ENCODE data around the gene DDAH2. TPM values are rescaled to one million over a fixed set of nuclear protein-coding genes. Genes with fewer than 3 reads are reported as not detected.
A peak's percentile ranks its signal among the peaks of the same experiment; 100 is the strongest.

DDAH2 gene
- total and polyA plus RNA-seq, 10 of the 15 experiments (the other 5 are each of a cell fraction or from before 2014, with no cell fraction given), result 0.35 to 9.9 (median 6.2) TPM

GRCh38 chr6:31737315-31737990, 8.4 kb upstream of the DDAH2 start:
- Histone ChIP-seq H2AFZ (ENCODE audit: control insufficient read depth, low read depth, low read length) (no peak overlapping the region), H3K27ac (ENCODE audit: control insufficient read depth, insufficient read depth) (peak overlapping the region; percentile 99), H4K20me1 (ENCODE audit: control insufficient read depth, insufficient read depth) (0 out of 2 replicates have a peak, but pooled peaks cover 4% of the 10 kb centered on the region), H3K9ac (ENCODE audit: control insufficient read depth, insufficient read depth, low read length) (peak overlapping the region; percentile 98), H3K4me3 (peak overlapping the region; percentile 100), H3K36me3 (ENCODE audit: control insufficient read depth in 2 of 2, insufficient read depth in 2 of 2, low read length in 1 of 2) (peaks cover 6 to 10% of the 10 kb centered on the region in 2 experiments; a peak in 3 of 4 replicates), H3K9me3 (replicated peaks; ENCODE audit: control insufficient read depth, insufficient read depth, low read length) (no peaks in the 10 kb centered on the region), H3K27me3 (replicated peaks in 1 of 2; ENCODE audit: control insufficient read depth in 2 of 2, insufficient read depth in 2 of 2, low read length in 1 of 2) (no peaks in the 10 kb centered on the region), H3K4me1 (ENCODE audit: control insufficient read depth, insufficient read depth, low read length) (peaks cover 28% of the 10 kb centered on the region), H3K4me2 (ENCODE audit: control insufficient read depth, insufficient read depth) (peak overlapping the region; percentile 73), H3K79me2 (ENCODE audit: control insufficient read depth, insufficient read depth, low read length) (peaks cover 51% of the 10 kb centered on the region)
- DNase-seq (ENCODE audit: low read depth, low spot score), result no peak
- no peak for FAIRE-seq
- ChIA-PET SMC1A (ENCODE audit: uncharacterized antibody, unreplicated experiment) (interaction anchor here (0.9 to 6.3 kb wide), 23 partner anchors 9 to 243 kb away, joined by 3 to 45 read pairs (median 6); partner anchors contain the start of genes ABHD16A, DDAH2, GPANK1 and HSPA1B), CTCF (interaction anchor here (0.8 to 15.8 kb wide), 22 partner anchors 9 to 191 kb away, joined by 3 to 208 read pairs (median 5); partner anchors contain the start of genes ABHD16A, AIF1, ATP6V1G2 and DDAH2), POLR2A (interaction anchor here (0.6 to 9.7 kb wide), 21 partner anchors 8 to 439 kb away, joined by 3 to 158 read pairs (median 9); partner anchors contain the start of genes ABHD16A, BAG6, C6orf47 and DDAH2), RAD21 (ENCODE audit: unreplicated experiment) (interaction anchor here (0.6 to 6.0 kb wide), 19 partner anchors 7 to 458 kb away, joined by 3 to 53 read pairs (median 7); partner anchors contain the start of genes ABHD16A, AIF1, DDAH2 and DDX39B)
- TF ChIP-seq SMARCA5 (IDR thresholded peaks at IDR 0.05) (peak; percentile 46; the same call in 1 of the 2 replicates), BMI1 (IDR thresholded peaks at IDR 0.05; ENCODE audit: borderline replicate concordance) (0 out of 2 replicates have a peak, but pooled peaks have one; percentile 12), RAD51 (IDR thresholded peaks at IDR 0.05) (peak; percentile 17; the same call in 1 of the 2 replicates), SP1 (IDR thresholded peaks at IDR 0.05; ENCODE audit: low read depth, low read length) (peak; percentile 33), HDGF (IDR thresholded peaks at IDR 0.05) (0 out of 2 replicates have a peak, but pooled peaks have one; percentile 31), ZNF274 (IDR thresholded peaks at IDR 0.05; ENCODE audit: insufficient read depth, insufficient read length) (no peak), NR2C1 (IDR thresholded peaks at IDR 0.05) (peak; percentile 20; the same call in 1 of the 2 replicates), SMC3 (IDR thresholded peaks at IDR 0.05; ENCODE audit: borderline replicate concordance, low read length) (no peak), PKNOX1 (IDR thresholded peaks at IDR 0.05) (peak; percentile 23; the same call in 1 of the 2 replicates)
- intact Hi-C loops (cut with micrococcal nuclease; ENCODE audit: unreplicated experiment) (loop anchor here (5.0 kb wide), 1 partner anchor 70 kb away; the partner anchor contains the start of genes CSNK2B and LY6G5B), in situ Hi-C loops (cut with MboI) (no loop called here)
- BruUV-seq (replicated peaks), result no TSS peak
- WGBS (ENCODE audit: insufficient coverage, insufficient replicate concordance, low lambda C conversion rate, missing lambda C conversion rate), result 17% methylated on average over 6 of the region's 7 CpGs
- ATAC-seq, result 0 out of 3 replicates have a peak, but pooled peaks have one; percentile 2
